Fibroblast of lung (primary cell): Measurements from ENCODE around the gene BLTP3B.

ENCODE experiments used
- EZH2 ChIP-seq: IDR thresholded peaks from 2 replicates; pipeline ENCODE4 v1.5.1; 2012; ENCODE audit warnings: low read length, control low read depth, mild to moderate bottlenecking; ENCODE audit errors: missing control alignments
- TF ChIP-seq, protein P1 (sequence below), 2 donors: IDR thresholded peaks in 1 of 2; conservative IDR thresholded peaks in 1 of 2; 1 replicate in 1 of 2; 2 replicates in 1 of 2; pipeline ENCODE4 v1.5.1; 2011 to 2012; ENCODE audit warnings: low read length in 2 of 2, control low read depth in 1 of 2, inconsistent platforms in 1 of 2, low read depth in 1 of 2, mild to moderate bottlenecking in 1 of 2

GRCh38 chr12:100106861-100107260 lies 35.8 kb downstream of the BLTP3B start:
- TF ChIP-seq, protein P1, sequence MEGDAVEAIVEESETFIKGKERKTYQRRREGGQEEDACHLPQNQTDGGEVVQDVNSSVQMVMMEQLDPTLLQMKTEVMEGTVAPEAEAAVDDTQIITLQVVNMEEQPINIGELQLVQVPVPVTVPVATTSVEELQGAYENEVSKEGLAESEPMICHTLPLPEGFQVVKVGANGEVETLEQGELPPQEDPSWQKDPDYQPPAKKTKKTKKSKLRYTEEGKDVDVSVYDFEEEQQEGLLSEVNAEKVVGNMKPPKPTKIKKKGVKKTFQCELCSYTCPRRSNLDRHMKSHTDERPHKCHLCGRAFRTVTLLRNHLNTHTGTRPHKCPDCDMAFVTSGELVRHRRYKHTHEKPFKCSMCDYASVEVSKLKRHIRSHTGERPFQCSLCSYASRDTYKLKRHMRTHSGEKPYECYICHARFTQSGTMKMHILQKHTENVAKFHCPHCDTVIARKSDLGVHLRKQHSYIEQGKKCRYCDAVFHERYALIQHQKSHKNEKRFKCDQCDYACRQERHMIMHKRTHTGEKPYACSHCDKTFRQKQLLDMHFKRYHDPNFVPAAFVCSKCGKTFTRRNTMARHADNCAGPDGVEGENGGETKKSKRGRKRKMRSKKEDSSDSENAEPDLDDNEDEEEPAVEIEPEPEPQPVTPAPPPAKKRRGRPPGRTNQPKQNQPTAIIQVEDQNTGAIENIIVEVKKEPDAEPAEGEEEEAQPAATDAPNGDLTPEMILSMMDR (conservative IDR thresholded peaks at IDR 0.05 in 1 of 2, IDR thresholded peaks at IDR 0.05 in 1 of 2; ENCODE audit: low read depth in 1 of 2, low read length in 2 of 2) = no peak
- TF ChIP-seq EZH2 = no peak
